ENCODE measurements around the gene TMPRSS11E. TPM values are rescaled to one million over a fixed set of nuclear protein-coding genes. Genes with fewer than 3 reads are reported as not detected.

Gene TMPRSS11E
- total RNA-seq, 1 experiment from 2014 or later, result 2.3 TPM

Other genes starting within 250 kb of the TMPRSS11E start
- gene TMPRSS11B, start 201.8 kb upstream of the TMPRSS11E start, total RNA-seq (2021), result not detected in 2 replicates
- 155 and 158 TPM in 2 replicates for gene YTHDC1, start 97.4 kb upstream of the TMPRSS11E start, total RNA-seq (2021)
- not detected in 2 replicates for gene UGT2B17, start 128.9 kb downstream of the TMPRSS11E start, total RNA-seq (2021)
- not detected in 2 replicates for gene UGT2B15, start 223.2 kb downstream of the TMPRSS11E start, total RNA-seq (2021)

Data from H9 (cell line).